Measurements from ENCODE around the gene UBXN10. TPM values are rescaled to one million over a fixed set of nuclear protein-coding genes. Genes with fewer than 3 reads are reported as not detected.

The UBXN10 gene
- total and polyA plus RNA-seq, 2 of the 8 experiments (the other 6 are each of a cell fraction or from before 2014, with no cell fraction given) = 0.43 to 0.68 TPM

GRCh38 chr1:20233394-20233793, 47.5 kb downstream of the UBXN10 start:
- no peak for FAIRE-seq
- no peak for TF ChIP-seq NRF1 (IDR thresholded peaks at IDR 0.05; ENCODE audit: low read depth, low read length)
- peak; percentile 24 to 28; a peak in 2 of 4 replicates for TF ChIP-seq RAD21 (IDR thresholded peaks at IDR 0.05 in 1 of 2, conservative IDR thresholded peaks at IDR 0.05 in 1 of 2; ENCODE audit: low read depth in 2 of 2, low read length in 2 of 2)
- TF ChIP-seq, protein P1, sequence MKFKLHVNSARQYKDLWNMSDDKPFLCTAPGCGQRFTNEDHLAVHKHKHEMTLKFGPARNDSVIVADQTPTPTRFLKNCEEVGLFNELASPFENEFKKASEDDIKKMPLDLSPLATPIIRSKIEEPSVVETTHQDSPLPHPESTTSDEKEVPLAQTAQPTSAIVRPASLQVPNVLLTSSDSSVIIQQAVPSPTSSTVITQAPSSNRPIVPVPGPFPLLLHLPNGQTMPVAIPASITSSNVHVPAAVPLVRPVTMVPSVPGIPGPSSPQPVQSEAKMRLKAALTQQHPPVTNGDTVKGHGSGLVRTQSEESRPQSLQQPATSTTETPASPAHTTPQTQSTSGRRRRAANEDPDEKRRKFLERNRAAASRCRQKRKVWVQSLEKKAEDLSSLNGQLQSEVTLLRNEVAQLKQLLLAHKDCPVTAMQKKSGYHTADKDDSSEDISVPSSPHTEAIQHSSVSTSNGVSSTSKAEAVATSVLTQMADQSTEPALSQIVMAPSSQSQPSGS (IDR thresholded peaks at IDR 0.05; ENCODE audit: low read length) = no peak
- no peak for TF ChIP-seq SIX5 (IDR thresholded peaks at IDR 0.05; ENCODE audit: low read depth, low read length)
- TF ChIP-seq JUN (IDR thresholded peaks at IDR 0.05; ENCODE audit: low read depth, low read length) = no peak
- peak in 1 of 3 experiments; percentile 53; a peak in 2 of 4 replicates for TF ChIP-seq CTCF (IDR thresholded peaks at IDR 0.05; ENCODE audit: control extremely low read depth in 1 of 3, insufficient read depth in 1 of 3, low read depth in 1 of 3, low read length in 3 of 3)
- no peak for TF ChIP-seq POLR2AphosphoS5 (IDR thresholded peaks at IDR 0.05; ENCODE audit: low read depth, low read length)
- no peak for TF ChIP-seq CEBPB (IDR thresholded peaks at IDR 0.05; ENCODE audit: low read depth, low read length)
- no peak for TF ChIP-seq SIRT6 (IDR thresholded peaks at IDR 0.05; ENCODE audit: low read length)
- TF ChIP-seq CBX5 (IDR thresholded peaks at IDR 0.05; ENCODE audit: low read depth, low read length) = no peak

More at GRCh38 chr1:20233394-20233793, 47.5 kb downstream of the UBXN10 start:
- Histone ChIP-seq H2BK15ac (ENCODE audit: low read length) (no peak overlapping the region), H3K4me3 (ENCODE audit: extremely low read depth in 1 of 4, insufficient read depth in 2 of 4, low read depth in 3 of 4, low read length in 4 of 4) (no peak overlapping the region), H2AK5ac (ENCODE audit: low read depth, low read length) (no peak overlapping the region), H3K4ac (replicated peaks; ENCODE audit: insufficient read length, low read depth, low read length) (no peak overlapping the region), H4K20me1 (replicated peaks in 1 of 2; ENCODE audit: control insufficient read depth in 1 of 2, insufficient read depth in 2 of 2, low read length in 2 of 2) (no peaks in the 10 kb centered on the region), H3K79me2 (ENCODE audit: control insufficient read depth in 1 of 2, insufficient read depth in 2 of 2, low read length in 2 of 2) (no peaks in the 10 kb centered on the region), H3K4me1 (replicated peaks in 1 of 4; ENCODE audit: control insufficient read depth in 3 of 4, insufficient read depth in 4 of 4, low read length in 3 of 4) (peaks cover 2 to 4% (median 3%) of the 10 kb centered on the region in 4 experiments; a peak in 3 of 7 replicates), H3K4me2 (ENCODE audit: insufficient read depth in 1 of 2, low read depth in 2 of 2, low read length in 2 of 2) (no peak overlapping the region), H3K36me3 (ENCODE audit: control insufficient read depth in 2 of 4, insufficient read depth in 4 of 4, low read length in 3 of 4) (no peaks in the 10 kb centered on the region), H3K18ac (ENCODE audit: extremely low read depth, low read length) (no peak overlapping the region), H3K9me3 (ENCODE audit: insufficient read depth in 2 of 2, low read depth in 1 of 2, low read length in 1 of 2) (no peaks in the 10 kb centered on the region), H4K5ac (ENCODE audit: insufficient read length, low read depth, low read length) (no peak overlapping the region), H3K27me3 (replicated peaks in 1 of 4; ENCODE audit: control insufficient read depth in 3 of 4, extremely low read depth in 1 of 4, insufficient read depth in 3 of 4, low read length in 3 of 4) (no peaks in the 10 kb centered on the region; a peak in 1 of 7 replicates), H2BK12ac (ENCODE audit: low read depth, low read length) (no peak overlapping the region), H2BK120ac (replicated peaks; ENCODE audit: low read depth, low read length) (no peak overlapping the region), H4K91ac (replicated peaks; ENCODE audit: insufficient read length, low read length) (no peak overlapping the region), H3K56ac (replicated peaks; ENCODE audit: insufficient read length, low read depth, low read length) (no peak overlapping the region), H3K14ac (ENCODE audit: insufficient read length) (no peak overlapping the region), H2BK20ac (ENCODE audit: low read length) (no peak overlapping the region), H4K8ac (ENCODE audit: extremely low read depth, insufficient read depth, low read length) (no peak overlapping the region), H3K23ac (ENCODE audit: insufficient read length) (no peak overlapping the region), H3K23me2 (ENCODE audit: low read depth, low read length) (no peaks in the 10 kb centered on the region), H3K9ac (replicated peaks in 1 of 4; ENCODE audit: extremely low read depth in 1 of 4, low read depth in 3 of 4, low read length in 3 of 4) (no peak overlapping the region), H2BK5ac (ENCODE audit: low read depth, low read length) (no peak overlapping the region), H3K27ac (ENCODE audit: low read depth, low read length) (no peak overlapping the region), H2AFZ (ENCODE audit: low read length) (no peak overlapping the region), H3K79me1 (ENCODE audit: low read depth, low read length) (0 out of 2 replicates have a peak, but pooled peaks cover 2% of the 10 kb centered on the region)
- POLR2A ChIA-PET (ENCODE audit: partially characterized antibody) = no interaction called here
- 48% methylated on average over 3 of the region's 3 CpGs; no CpG with 5 or more reads in 1 of the 2 experiments for WGBS, 2 experiments (ENCODE audit: extremely low coverage in 1 of 2, insufficient coverage in 1 of 2, insufficient read length in 1 of 2, insufficient replicate concordance in 2 of 2, low coverage in 1 of 2, low lambda C conversion rate in 2 of 2, missing lambda C conversion rate in 1 of 2)
- DNase-seq (ENCODE audit: low read depth in 1 of 2, low spot score in 2 of 2) = no peak
- CTCF ChIA-PET (ENCODE audit: partially characterized antibody) = interaction anchor here (0.6 to 2.3 kb wide), 23 partner anchors 9 to 468 kb away, joined by 3 to 10 read pairs (median 3); no protein-coding TSS in a partner anchor
